Endothelial cell of umbilical vein (primary cell): ENCODE results near the gene GBP4. TPM values are rescaled to one million over a fixed set of nuclear protein-coding genes. Genes with fewer than 3 reads are reported as not detected.

Experiments
- BruUV-seq: library from RNA; stranded (reverse); fragments of 400-500 nt; replicated peaks from 2 replicates; lab custom pipeline; 2021; lab: Mats Ljungman, UMichigan
- CTCF ChIA-PET: fragments of 300-600, 350-600 bp; sonication (Branson Sonifier 250); formaldehyde crosslinking; loops from one replicate; lab custom pipeline; 2021; ENCODE audit warnings: antibody characterized with exemption, inconsistent platforms; lab: Charles Lee
- POLR2A ChIA-PET: fragments of 300-600, 350-600 bp; sonication (Branson Sonifier 250); formaldehyde crosslinking; loops from one replicate; lab custom pipeline; 2021; ENCODE audit warnings: antibody characterized with exemption, inconsistent platforms; lab: Charles Lee
- DNase-seq: peaks from one replicate; pipeline ENCODE4 v3.0.0-alpha.2; 2011; ENCODE audit warnings: low read depth, low spot score
- FAIRE-seq: peaks from 2 replicates; lab custom pipeline; 2011; peaks lifted over from hg19 to GRCh38; lab: Jason Lieb, UNC
- H2AFZ ChIP-seq: 2 replicates; pipeline ENCODE4 v1.6.0; 2012; ENCODE audit warnings: low read depth, low read length, control low read depth, inconsistent platforms
- H3K27ac ChIP-seq: 2 replicates; pipeline ENCODE4 v1.5.1; 2011; ENCODE audit warnings: low read depth, mild to moderate bottlenecking, control low read depth, low read length, moderate library complexity; ENCODE audit not compliant: insufficient read depth
- H3K27me3 ChIP-seq, 2 experiments: 2 replicates each; pipeline versions ENCODE4 v1.6.0 to v1.6.1; 2011; ENCODE audit warnings: low read length in 2 of 2, mixed read lengths in 1 of 2; ENCODE audit not compliant: control insufficient read depth in 2 of 2, insufficient read depth in 2 of 2
- H3K36me3 ChIP-seq, 2 experiments: 2 replicates in 1 of 2; 3 replicates in 1 of 2; pipeline ENCODE4 v1.5.1; 2011; ENCODE audit warnings: low read length in 2 of 2, mild to moderate bottlenecking in 1 of 2, moderate library complexity in 1 of 2; ENCODE audit not compliant: control insufficient read depth in 2 of 2, insufficient read depth in 2 of 2; ENCODE audit errors: extremely low read depth in 1 of 2
- H3K4me1 ChIP-seq: 3 replicates; pipeline ENCODE4 v1.5.1; 2011; ENCODE audit warnings: mild to moderate bottlenecking, low read length; ENCODE audit not compliant: control insufficient read depth, insufficient read depth; ENCODE audit errors: extremely low read depth
- H3K4me2 ChIP-seq: 2 replicates; pipeline ENCODE4 v1.6.1; 2011; ENCODE audit warnings: low read length, control low read depth, mixed read lengths; ENCODE audit not compliant: insufficient read depth
- H3K4me3 ChIP-seq, 3 experiments: fragments of 200-600 bp in 1 of 3; sonication (generic), shearing (Covaris generic) in 1 of 3; replicated peaks in 1 of 3; 2 replicates each; pipeline ENCODE4 v1.5.1; 2011 to 2016; ENCODE audit warnings: control low read depth in 3 of 3, low read length in 3 of 3, mild to moderate bottlenecking in 2 of 3, inconsistent platforms in 1 of 3, low read depth in 1 of 3, moderate library complexity in 1 of 3; ENCODE audit not compliant: insufficient read depth in 1 of 3
- H3K79me2 ChIP-seq: 2 replicates; pipeline ENCODE4 v1.6.0; 2012; ENCODE audit warnings: low read length, inconsistent platforms; ENCODE audit not compliant: control insufficient read depth, insufficient read depth
- H3K9ac ChIP-seq: replicated peaks from 2 replicates; pipeline ENCODE3; 2011; ENCODE audit warnings: low read length, control low read depth; ENCODE audit not compliant: insufficient read depth; ENCODE audit errors: extremely low read depth
- H3K9me1 ChIP-seq: replicated peaks from 3 replicates; pipeline ENCODE4 v1.6.0; 2011; ENCODE audit warnings: mild to moderate bottlenecking, low read length; ENCODE audit not compliant: control insufficient read depth, insufficient read depth; ENCODE audit errors: extremely low read depth
- H3K9me3 ChIP-seq: replicated peaks from 2 replicates; pipeline ENCODE4 v1.5.1; 2012; ENCODE audit warnings: low read length, inconsistent platforms; ENCODE audit not compliant: control insufficient read depth, insufficient read depth
- H4K20me1 ChIP-seq: replicated peaks from 2 replicates; pipeline ENCODE3; 2011; ENCODE audit warnings: mild to moderate bottlenecking, low read length; ENCODE audit not compliant: control insufficient read depth, insufficient read depth; ENCODE audit errors: extremely low read depth
- EZH2 ChIP-seq: IDR thresholded peaks from 2 replicates; pipeline ENCODE4 v1.6.1; 2012; ENCODE audit warnings: borderline replicate concordance, low read depth, mild to moderate bottlenecking, moderate library complexity, low read length, inconsistent platforms; ENCODE audit not compliant: severe bottlenecking
- FOS ChIP-seq: IDR thresholded peaks from 2 replicates; pipeline ENCODE4 v1.6.1; 2011; ENCODE audit warnings: mild to moderate bottlenecking, low read length, moderate library complexity, borderline replicate concordance; ENCODE audit not compliant: insufficient read depth
- GATA2 ChIP-seq: IDR thresholded peaks from 2 replicates; pipeline ENCODE4 v1.7.0; 2011; ENCODE audit warnings: low read depth, mild to moderate bottlenecking, moderate library complexity, mixed read lengths, low read length; ENCODE audit not compliant: insufficient read length, insufficient read depth
- JUN ChIP-seq: IDR thresholded peaks from 2 replicates; pipeline ENCODE4 v1.6.1; 2011; ENCODE audit warnings: borderline replicate concordance, low read depth; ENCODE audit not compliant: insufficient read length, insufficient read depth
- MAX ChIP-seq: IDR thresholded peaks from 2 replicates; pipeline ENCODE4 v1.6.1; 2011; ENCODE audit not compliant: insufficient read depth, insufficient read length
- MYC ChIP-seq: IDR thresholded peaks from one replicate; pipeline ENCODE4 v1.6.1; 2011; ENCODE audit warnings: mild to moderate bottlenecking, low read depth, low read length
- POLR2A ChIP-seq: IDR thresholded peaks from 2 replicates; pipeline ENCODE4 v1.6.1; 2012; ENCODE audit warnings: low read depth, mild to moderate bottlenecking, control low read depth, low read length
- POLR2AphosphoS5 ChIP-seq: IDR thresholded peaks from 2 replicates; pipeline ENCODE4 v1.6.1; 2012; ENCODE audit warnings: low read depth, mild to moderate bottlenecking, control low read depth, low read length, moderate library complexity; ENCODE audit not compliant: insufficient read depth
- dilution Hi-C: fragments of 300-500 bp; cut with MboI; formaldehyde crosslinking; loops from one replicate; pipeline ENCODE4 v1.15.0; 2019; ENCODE audit warnings: low sequenced_read_pairs; ENCODE audit not compliant: extremely low pct_ligation_motif_present
- intact Hi-C: fragments of 100-400 bp; cut with micrococcal nuclease; formaldehyde crosslinking; loops from one replicate; pipeline ENCODE4 v1.10.0; 2022
- polyA plus RNA-seq, 4 experiments: library from polyadenylated mRNA; depleted of rRNA in 3 of 4; stranded (reverse) in 3 of 4; unstranded in 1 of 4; fragments of >200 nt; gene quantifications; 2 replicates each; pipeline versions ENCODE4 v1.2.1 to v1.2.3, GENCODE V29; 2011 to 2012; ENCODE audit warnings: missing spikeins in 1 of 4
- total RNA-seq: library from RNA; stranded (reverse); gene quantifications from 2 replicates; pipeline ENCODE4 v1.2.3, GENCODE V29; 2021
- TF ChIP-seq, protein P1 (sequence below), 2 donors: IDR thresholded peaks; 1 replicate in 1 of 2; 2 replicates in 1 of 2; pipeline ENCODE4 v1.5.1; 2011; ENCODE audit warnings: low read length in 2 of 2, mild to moderate bottlenecking in 2 of 2, moderate library complexity in 2 of 2, control low read depth in 1 of 2, inconsistent platforms in 1 of 2, low read depth in 1 of 2; ENCODE audit not compliant: insufficient read depth in 1 of 2; ENCODE audit errors: extremely low read depth in 1 of 2

Gene GBP4
- total and polyA plus RNA-seq, 2 donors (not counting 3 experiments of a cell fraction or from before 2014, with no cell fraction given) = 1.7 to 7.6 TPM

- H3K36me3 ChIP-seq = no peaks in the 10 kb centered on the region
- no peaks in the 10 kb centered on the region for H3K9me3 ChIP-seq
- FAIRE-seq = no peak
- no peaks in the 10 kb centered on the region for H3K9me1 ChIP-seq
- CTCF ChIA-PET = interaction anchor here (0.9 to 1.0 kb wide), 2 partner anchors 9 to 10 kb away, joined by 3 read pairs; no protein-coding TSS in a partner anchor
- no peaks in the 10 kb centered on the region for H3K27me3 ChIP-seq
- no peak overlapping the region for H3K4me2 ChIP-seq
- no peaks in the 10 kb centered on the region for H4K20me1 ChIP-seq
- H3K4me1 ChIP-seq = no peaks in the 10 kb centered on the region
- dilution Hi-C loops (no loop called here), intact Hi-C loops (no loop called here)
- BruUV-seq = no TSS peak
- H3K9ac ChIP-seq = no peak overlapping the region
- no peaks in the 10 kb centered on the region for H3K79me2 ChIP-seq
- H3K27ac ChIP-seq = no peak overlapping the region
- POLR2A ChIA-PET = no interaction called here
- DNase-seq = no peak
- no peak overlapping the region for H3K4me3 ChIP-seq
- TF ChIP-seq FOS (no peak), POLR2A (no peak), JUN (no peak), MAX (no peak)
- H2AFZ ChIP-seq = no peak overlapping the region
Observed at GRCh38 chr1:89172468-89173143, 26.1 kb downstream of the GBP4 start.

DNA sequence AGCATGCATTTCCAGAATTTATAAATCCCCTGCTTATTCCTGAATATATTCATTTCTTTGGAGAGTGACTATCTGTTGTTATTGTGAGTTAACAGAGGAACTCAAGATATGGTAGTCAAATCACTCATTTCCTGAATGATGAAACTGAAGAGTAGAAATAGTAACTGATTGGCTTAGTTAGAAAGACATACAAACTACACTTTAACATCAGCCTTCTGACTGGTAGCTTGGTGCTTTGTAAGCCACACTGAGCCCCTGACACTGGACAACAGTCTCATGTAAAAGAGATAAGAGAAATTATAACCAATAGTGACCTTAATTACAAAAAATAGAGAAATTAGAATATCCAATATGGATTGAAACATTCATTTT lies 27.7 kb downstream of the GBP4 start:
- BruUV-seq = no TSS peak
- FAIRE-seq = no peak
- intact Hi-C loops = no loop called here

More for the DNA sequence above, 27.7 kb downstream of the GBP4 start:
- Histone ChIP-seq H3K36me3 (no peaks in the 10 kb centered on the region), H3K9me1 (no peaks in the 10 kb centered on the region), H3K79me2 (no peaks in the 10 kb centered on the region), H3K9ac (no peak overlapping the region), H3K9me3 (no peaks in the 10 kb centered on the region), H3K4me2 (no peak overlapping the region), H3K27ac (no peak overlapping the region), H3K4me1 (no peaks in the 10 kb centered on the region), H2AFZ (no peak overlapping the region), H3K4me3 (no peak overlapping the region), H3K27me3 (no peaks in the 10 kb centered on the region), H4K20me1 (no peaks in the 10 kb centered on the region)
- dilution Hi-C loops = no loop called here
- POLR2A ChIA-PET = no interaction called here
- CTCF ChIA-PET = no interaction called here
- TF ChIP-seq GATA2 (no peak), EZH2 (no peak), POLR2A (no peak), FOS (peak; percentile 9), MYC (no peak), JUN (no peak), POLR2AphosphoS5 (no peak)
- TF ChIP-seq, protein P1, sequence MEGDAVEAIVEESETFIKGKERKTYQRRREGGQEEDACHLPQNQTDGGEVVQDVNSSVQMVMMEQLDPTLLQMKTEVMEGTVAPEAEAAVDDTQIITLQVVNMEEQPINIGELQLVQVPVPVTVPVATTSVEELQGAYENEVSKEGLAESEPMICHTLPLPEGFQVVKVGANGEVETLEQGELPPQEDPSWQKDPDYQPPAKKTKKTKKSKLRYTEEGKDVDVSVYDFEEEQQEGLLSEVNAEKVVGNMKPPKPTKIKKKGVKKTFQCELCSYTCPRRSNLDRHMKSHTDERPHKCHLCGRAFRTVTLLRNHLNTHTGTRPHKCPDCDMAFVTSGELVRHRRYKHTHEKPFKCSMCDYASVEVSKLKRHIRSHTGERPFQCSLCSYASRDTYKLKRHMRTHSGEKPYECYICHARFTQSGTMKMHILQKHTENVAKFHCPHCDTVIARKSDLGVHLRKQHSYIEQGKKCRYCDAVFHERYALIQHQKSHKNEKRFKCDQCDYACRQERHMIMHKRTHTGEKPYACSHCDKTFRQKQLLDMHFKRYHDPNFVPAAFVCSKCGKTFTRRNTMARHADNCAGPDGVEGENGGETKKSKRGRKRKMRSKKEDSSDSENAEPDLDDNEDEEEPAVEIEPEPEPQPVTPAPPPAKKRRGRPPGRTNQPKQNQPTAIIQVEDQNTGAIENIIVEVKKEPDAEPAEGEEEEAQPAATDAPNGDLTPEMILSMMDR (IDR thresholded peaks at IDR 0.05; ENCODE audit: extremely low read depth in 1 of 2, insufficient read depth in 1 of 2, low read depth in 1 of 2, low read length in 2 of 2) = no peak
- no peak for DNase-seq
